ENCODE results near the gene ALLC. TPM values are rescaled to one million over a fixed set of nuclear protein-coding genes. Genes with fewer than 3 reads are reported as not detected.

Gene ALLC
- total and polyA plus RNA-seq, 4 donors = 0.09 to 1.4 (median 0.74) TPM

DNA sequence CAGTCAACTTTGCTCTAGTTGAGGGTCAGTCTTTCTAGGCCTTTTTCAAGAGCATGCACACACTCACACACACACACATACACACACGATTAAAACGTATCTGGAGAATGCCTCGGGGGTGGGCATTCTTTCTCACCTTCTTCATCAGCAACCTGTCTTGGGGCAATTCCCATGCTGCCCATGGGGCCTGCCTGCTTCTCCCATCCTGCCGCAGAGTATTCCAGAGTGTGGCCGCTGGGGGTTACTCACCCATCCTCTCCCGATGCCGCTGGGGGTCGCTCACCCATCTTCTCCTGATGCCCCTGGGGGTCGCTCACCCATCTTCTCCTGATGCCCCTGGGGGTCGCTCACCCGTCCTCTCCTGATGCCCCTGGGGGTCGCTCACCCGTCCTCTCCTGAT is 10.8 kb upstream of the ALLC start:
- Histone ChIP-seq H3K4me1 (ENCODE audit: control insufficient read depth in 4 of 4, insufficient read depth in 4 of 4, low read length in 3 of 4) (peaks cover 0 to 16% (median 11%) of the 10 kb centered on the region in 4 donors), H3K9ac (ENCODE audit: low read depth in 1 of 2, low read length in 2 of 2) (no peak overlapping the region), H3K4me3 (ENCODE audit: low read depth in 1 of 3, low read length in 3 of 3) (no peak overlapping the region), H3K27ac (ENCODE audit: low read depth in 1 of 2, low read length in 2 of 2) (no peak overlapping the region), H3K9me3 (ENCODE audit: control insufficient read depth in 4 of 4, low read length in 3 of 4) (no peaks in the 10 kb centered on the region), H3K36me3 (ENCODE audit: control insufficient read depth in 4 of 4, insufficient read depth in 3 of 4, low read depth in 1 of 4, low read length in 3 of 4) (peaks cover 0 to 8% (median 0%) of the 10 kb centered on the region in 4 donors), H3K27me3 (ENCODE audit: control insufficient read depth in 4 of 4, insufficient read depth in 4 of 4, low read length in 3 of 4) (no peaks in the 10 kb centered on the region)
- 75% methylated on average over 13 of the region's 13 CpGs for WGBS
- DNase-seq (ENCODE audit: low spot score) = no peak
- no peak for TF ChIP-seq FOXA2 (IDR thresholded peaks at IDR 0.05)
- TF ChIP-seq JUND (IDR thresholded peaks at IDR 0.05) = no peak
- TF ChIP-seq, protein P1, sequence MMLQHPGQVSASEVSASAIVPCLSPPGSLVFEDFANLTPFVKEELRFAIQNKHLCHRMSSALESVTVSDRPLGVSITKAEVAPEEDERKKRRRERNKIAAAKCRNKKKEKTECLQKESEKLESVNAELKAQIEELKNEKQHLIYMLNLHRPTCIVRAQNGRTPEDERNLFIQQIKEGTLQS (IDR thresholded peaks at IDR 0.05) = no peak
- no peak for TF ChIP-seq FOXA1 (IDR thresholded peaks at IDR 0.05)
- no peak for TF ChIP-seq MAX (IDR thresholded peaks at IDR 0.05)
- TF ChIP-seq EGR1 (IDR thresholded peaks at IDR 0.05; ENCODE audit: low read depth in 2 of 2) = no peak
- no peak for TF ChIP-seq CTCF (IDR thresholded peaks at IDR 0.05; ENCODE audit: low read depth, low read length, missing input control)
- TF ChIP-seq TAF1 (conservative IDR thresholded peaks at IDR 0.05) = no peak
- TF ChIP-seq RAD21 (IDR thresholded peaks at IDR 0.05) = no peak
- TF ChIP-seq SP1 (IDR thresholded peaks at IDR 0.05) = no peak
- no peak for TF ChIP-seq REST (IDR thresholded peaks at IDR 0.05)
- TF ChIP-seq NR2F2 (IDR thresholded peaks at IDR 0.05) = no peak
- TF ChIP-seq HNF4G (IDR thresholded peaks at IDR 0.05) = no peak
- TF ChIP-seq YY1 (IDR thresholded peaks at IDR 0.05) = no peak
- no peak for TF ChIP-seq GABPA (IDR thresholded peaks at IDR 0.05 in 1 of 2, conservative IDR thresholded peaks at IDR 0.05 in 1 of 2)
- TF ChIP-seq HNF4A (conservative IDR thresholded peaks at IDR 0.05) = no peak
- TF ChIP-seq, protein P2, sequence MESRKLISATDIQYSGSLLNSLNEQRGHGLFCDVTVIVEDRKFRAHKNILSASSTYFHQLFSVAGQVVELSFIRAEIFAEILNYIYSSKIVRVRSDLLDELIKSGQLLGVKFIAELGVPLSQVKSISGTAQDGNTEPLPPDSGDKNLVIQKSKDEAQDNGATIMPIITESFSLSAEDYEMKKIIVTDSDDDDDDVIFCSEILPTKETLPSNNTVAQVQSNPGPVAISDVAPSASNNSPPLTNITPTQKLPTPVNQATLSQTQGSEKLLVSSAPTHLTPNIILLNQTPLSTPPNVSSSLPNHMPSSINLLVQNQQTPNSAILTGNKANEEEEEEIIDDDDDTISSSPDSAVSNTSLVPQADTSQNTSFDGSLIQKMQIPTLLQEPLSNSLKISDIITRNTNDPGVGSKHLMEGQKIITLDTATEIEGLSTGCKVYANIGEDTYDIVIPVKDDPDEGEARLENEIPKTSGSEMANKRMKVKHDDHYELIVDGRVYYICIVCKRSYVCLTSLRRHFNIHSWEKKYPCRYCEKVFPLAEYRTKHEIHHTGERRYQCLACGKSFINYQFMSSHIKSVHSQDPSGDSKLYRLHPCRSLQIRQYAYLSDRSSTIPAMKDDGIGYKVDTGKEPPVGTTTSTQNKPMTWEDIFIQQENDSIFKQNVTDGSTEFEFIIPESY (IDR thresholded peaks at IDR 0.05) = no peak
- TF ChIP-seq RXRA (IDR thresholded peaks at IDR 0.05) = no peak

All from liver (tissue), 9 donors.